ENCODE measurements around the gene PXYLP1. TPM values are rescaled to one million over a fixed set of nuclear protein-coding genes. Genes with fewer than 3 reads are reported as not detected.
A peak's percentile ranks its signal among the peaks of the same experiment; 100 is the strongest.

The PXYLP1 gene
- total and polyA plus RNA-seq, 9 of the 15 experiments (the other 6 are each of a cell fraction or from before 2014, with no cell fraction given) = 0.80 to 2.9 (median 1.3) TPM

DNA sequence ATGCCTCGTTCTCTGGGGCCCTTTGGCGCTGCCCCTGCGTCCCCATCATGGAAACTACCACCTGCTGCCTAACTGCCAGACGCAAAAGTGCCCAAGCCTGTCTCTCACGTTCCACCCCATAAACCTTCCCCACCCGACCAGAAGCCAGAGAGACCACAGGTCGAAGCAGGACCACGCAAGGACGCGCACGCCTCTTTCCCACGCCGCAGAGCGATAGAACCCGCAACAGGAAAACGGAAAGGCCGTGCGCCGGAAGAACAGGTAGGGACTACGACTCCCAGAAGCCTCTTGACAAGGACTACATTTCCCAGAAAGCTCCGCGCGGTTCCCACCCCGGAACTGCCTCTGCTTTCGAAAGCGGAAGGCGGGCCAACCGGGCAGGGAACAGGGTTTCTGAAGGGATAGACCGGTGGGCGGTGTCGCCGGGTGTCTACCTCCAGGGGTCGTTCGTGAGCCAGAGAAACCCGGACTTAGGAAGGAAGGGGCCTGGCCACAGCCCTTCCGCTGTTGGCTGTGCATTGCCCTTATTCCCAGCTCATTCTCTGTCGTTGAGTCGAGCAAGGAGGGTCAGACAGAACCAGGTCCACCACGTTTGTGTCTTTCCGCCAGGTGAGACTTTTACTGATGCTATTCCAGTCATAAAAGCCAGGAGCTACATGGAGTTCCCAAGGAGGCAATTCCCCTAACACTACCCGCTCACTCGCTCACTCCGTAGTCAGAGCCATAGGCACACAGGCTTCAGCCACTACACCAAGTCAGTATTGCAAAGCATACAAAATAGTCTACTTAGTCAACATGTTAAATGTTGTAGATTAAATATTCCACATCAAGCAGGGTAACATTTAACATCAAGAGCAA, 80.1 kb downstream of the PXYLP1 start:
- intact Hi-C loops (cut with micrococcal nuclease) (loop anchor here (1.0 to 5.0 kb wide), 6 partner anchors 41 to 336 kb away; partner anchors contain the start of gene ZBTB38), in situ Hi-C loops (cut with MboI) (loop anchor here (5.0 kb wide), 2 partner anchors 141 to 251 kb away; no protein-coding TSS in a partner anchor)
- H3K4me3 ChIP-seq = peak overlapping the region; percentile 67
- H3K27ac ChIP-seq (ENCODE audit: extremely low read depth, low read depth, low read length) = peak overlapping the region; percentile 82
- ATAC-seq (peak; percentile 95), FAIRE-seq (peak; percentile 98), DNase-seq (ENCODE audit: extremely low read depth in 1 of 4, low spot score in 3 of 4) (peak; percentile 95 to 99 (median 96))
- peak overlapping the region; percentile 96 for H2AFZ ChIP-seq (ENCODE audit: low read depth, low read length)
- no peaks in the 10 kb centered on the region for H3K27me3 ChIP-seq (ENCODE audit: control insufficient read depth in 2 of 2, insufficient read depth in 2 of 2, low read length in 2 of 2)
- BruUV-seq (replicated peaks) = TSS peak; percentile 89
- peak overlapping the region; percentile 85 to 92 for H3K9ac ChIP-seq (ENCODE audit: insufficient read depth in 1 of 2, low read depth in 2 of 2, low read length in 2 of 2)
- H3K9me3 ChIP-seq (replicated peaks; ENCODE audit: control insufficient read depth, insufficient read depth, low read depth, low read length) = no peaks in the 10 kb centered on the region
- ChIA-PET POLR2A (interaction anchor here (0.6 to 3.0 kb wide), 17 partner anchors 9 to 1383 kb away, joined by 3 to 25 read pairs (median 4); partner anchors contain the start of gene ZBTB38), CTCF (ENCODE audit: low intra/inter-chr PET ratio) (interaction anchor here (0.6 to 2.3 kb wide), 10 partner anchors 37 to 249 kb away, joined by 3 to 36 read pairs (median 3); no protein-coding TSS in a partner anchor)
- no peaks in the 10 kb centered on the region for H4K20me1 ChIP-seq (replicated peaks; ENCODE audit: control insufficient read depth, insufficient read depth, low read length)
- no peaks in the 10 kb centered on the region for H3K36me3 ChIP-seq (ENCODE audit: control insufficient read depth, insufficient read depth, low read length)
- H3K4me2 ChIP-seq (ENCODE audit: insufficient read depth, low read length) = peak overlapping the region; percentile 98
- 5% methylated on average over 39 of the region's 43 CpGs for WGBS (ENCODE audit: insufficient coverage, low coverage, missing lambda C conversion rate)
- H3K4me1 ChIP-seq (replicated peaks in 1 of 2; ENCODE audit: control insufficient read depth in 2 of 2, insufficient read depth in 2 of 2, low read length in 2 of 2) = peaks cover 16 to 29% of the 10 kb centered on the region in 2 experiments
- H3K79me2 ChIP-seq (ENCODE audit: control insufficient read depth, insufficient read depth, low read length) = peaks cover 9% of the 10 kb centered on the region
- no peaks in the 10 kb centered on the region for H3K9me1 ChIP-seq (ENCODE audit: control insufficient read depth, insufficient read depth, low read length)
- TF ChIP-seq FOXJ2 (tag; IDR thresholded peaks at IDR 0.05) (no peak), RB1 (IDR thresholded peaks at IDR 0.05; ENCODE audit: low read depth) (peak; percentile 78), ZNF586 (CRISPR knock-in tag; conservative IDR thresholded peaks at IDR 0.05) (no peak), MNT (conservative IDR thresholded peaks at IDR 0.05) (peak; percentile 54 to 88), ZNF239 (CRISPR knock-in tag; IDR thresholded peaks at IDR 0.05) (no peak; the same call in 1 of the 2 replicates), RBFOX2 (IDR thresholded peaks at IDR 0.05; ENCODE audit: low read depth, low read length) (peak; percentile 94), TBP (optimal IDR thresholded peaks at IDR 0.05; ENCODE audit: low read depth, low read length) (peak; percentile 78), ASH1L (IDR thresholded peaks at IDR 0.05; ENCODE audit: borderline replicate concordance, low read depth, partially characterized antibody) (peak; percentile 84), ZNF695 (CRISPR knock-in tag; IDR thresholded peaks at IDR 0.05) (no peak), OTX1 (CRISPR knock-in tag; IDR thresholded peaks at IDR 0.05) (peak; percentile 57; the same call in 1 of the 2 replicates), U2AF2 (optimal IDR thresholded peaks at IDR 0.05; ENCODE audit: low read depth, low read length) (no peak), SMAD4 (CRISPR knock-in tag; conservative IDR thresholded peaks at IDR 0.05) (peak; percentile 39; the same call in 1 of the 2 replicates), GABPA (tag; conservative IDR thresholded peaks at IDR 0.05; ENCODE audit: low read depth) (peak; percentile 96), SMC3 (conservative IDR thresholded peaks at IDR 0.05; ENCODE audit: insufficient read depth, low read depth, low read length) (peak; percentile 96), EP300 (IDR thresholded peaks at IDR 0.05; ENCODE audit: low read length) (0 out of 2 replicates have a peak, but pooled peaks have one; percentile 2)
- TF ChIP-seq, protein P1, sequence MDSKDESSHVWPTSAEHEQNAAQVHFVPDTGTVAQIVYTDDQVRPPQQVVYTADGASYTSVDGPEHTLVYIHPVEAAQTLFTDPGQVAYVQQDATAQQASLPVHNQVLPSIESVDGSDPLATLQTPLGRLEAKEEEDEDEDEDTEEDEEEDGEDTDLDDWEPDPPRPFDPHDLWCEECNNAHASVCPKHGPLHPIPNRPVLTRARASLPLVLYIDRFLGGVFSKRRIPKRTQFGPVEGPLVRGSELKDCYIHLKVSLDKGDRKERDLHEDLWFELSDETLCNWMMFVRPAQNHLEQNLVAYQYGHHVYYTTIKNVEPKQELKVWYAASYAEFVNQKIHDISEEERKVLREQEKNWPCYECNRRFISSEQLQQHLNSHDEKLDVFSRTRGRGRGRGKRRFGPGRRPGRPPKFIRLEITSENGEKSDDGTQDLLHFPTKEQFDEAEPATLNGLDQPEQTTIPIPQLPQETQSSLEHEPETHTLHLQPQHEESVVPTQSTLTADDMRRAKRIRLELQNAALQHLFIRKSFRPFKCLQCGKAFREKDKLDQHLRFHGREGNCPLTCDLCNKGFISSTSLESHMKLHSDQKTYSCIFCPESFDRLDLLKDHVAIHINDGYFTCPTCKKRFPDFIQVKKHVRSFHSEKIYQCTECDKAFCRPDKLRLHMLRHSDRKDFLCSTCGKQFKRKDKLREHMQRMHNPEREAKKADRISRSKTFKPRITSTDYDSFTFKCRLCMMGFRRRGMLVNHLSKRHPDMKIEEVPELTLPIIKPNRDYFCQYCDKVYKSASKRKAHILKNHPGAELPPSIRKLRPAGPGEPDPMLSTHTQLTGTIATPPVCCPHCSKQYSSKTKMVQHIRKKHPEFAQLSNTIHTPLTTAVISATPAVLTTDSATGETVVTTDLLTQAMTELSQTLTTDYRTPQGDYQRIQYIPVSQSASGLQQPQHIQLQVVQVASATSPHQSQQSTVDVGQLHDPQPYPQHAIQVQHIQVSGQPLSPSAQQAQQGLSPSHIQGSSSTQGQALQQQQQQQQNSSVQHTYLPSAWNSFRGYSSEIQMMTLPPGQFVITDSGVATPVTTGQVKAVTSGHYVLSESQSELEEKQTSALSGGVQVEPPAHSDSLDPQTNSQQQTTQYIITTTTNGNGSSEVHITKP (IDR thresholded peaks at IDR 0.05; ENCODE audit: partially characterized antibody) = peak; percentile 51

All from K562 (cell line).